22Rv1 (cell line): ENCODE measurements around the gene NLRC3.

Experiments used
- CTCF ChIP-seq: fragments of 450-650 bp; IDR thresholded peaks from 2 replicates; pipeline ENCODE4 v1.5.1; 2017; ENCODE audit warnings: mild to moderate bottlenecking
- ZFX ChIP-seq: fragments of 450-650 bp; IDR thresholded peaks from 2 replicates; pipeline ENCODE4 v1.6.1; 2017; ENCODE audit warnings: antibody characterized with exemption, borderline replicate concordance

GRCh38 chr16:3509470-3509928 is 67.7 kb downstream of the NLRC3 start:
- TF ChIP-seq CTCF (no peak), ZFX (no peak)
